ENCODE measurements around the gene SNX21. TPM values are rescaled to one million over a fixed set of nuclear protein-coding genes. Genes with fewer than 3 reads are reported as not detected.

Gene SNX21
- total RNA-seq, 1 donor from 2014 or later = 20.1 TPM

DNA sequence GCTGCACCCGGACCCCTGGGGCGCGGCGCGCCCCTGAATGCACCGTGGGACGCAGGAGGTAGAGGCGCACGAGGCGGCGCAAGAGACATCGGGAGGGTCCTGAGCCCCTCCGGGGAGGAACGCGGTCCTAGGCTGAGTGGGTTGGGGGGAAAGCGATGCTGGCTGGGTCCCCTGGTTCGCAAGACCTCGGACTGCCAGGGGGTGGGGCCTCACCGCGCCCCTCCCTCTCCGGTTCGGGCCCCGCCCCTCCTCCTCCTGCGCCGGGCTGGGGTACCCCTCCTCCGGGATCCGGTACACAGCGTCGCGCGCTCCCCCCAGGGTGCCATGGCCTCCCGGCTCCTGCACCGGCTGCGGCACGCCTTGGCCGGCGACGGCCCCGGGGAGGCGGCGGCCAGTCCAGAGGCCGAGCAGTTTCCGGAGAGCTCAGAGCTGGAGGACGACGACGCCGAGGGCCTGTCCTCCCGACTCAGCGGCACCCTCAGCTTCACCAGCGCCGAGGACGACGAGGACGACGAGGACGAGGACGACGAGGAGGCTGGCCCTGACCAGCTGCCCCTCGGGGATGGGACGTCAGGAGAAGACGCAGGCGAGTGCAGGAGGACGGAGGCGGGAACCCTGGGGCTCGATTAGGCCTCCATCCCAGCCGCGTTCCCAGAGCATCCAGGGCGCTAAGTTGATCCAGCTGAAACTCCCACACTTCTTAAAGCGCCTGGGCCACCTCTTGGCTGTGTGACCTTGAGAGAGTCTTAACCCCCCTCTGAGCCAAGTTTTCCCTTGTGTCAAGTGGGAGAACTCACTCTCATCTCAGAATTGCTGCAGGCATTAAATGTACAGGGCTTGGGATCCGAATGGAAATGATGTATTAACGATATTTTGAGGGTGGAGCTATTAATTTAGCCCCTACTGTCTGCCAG lies 541 bp downstream of the SNX21 start:
- DNase-seq (ENCODE audit: low read depth) = no peak
- TF ChIP-seq, protein P1, sequence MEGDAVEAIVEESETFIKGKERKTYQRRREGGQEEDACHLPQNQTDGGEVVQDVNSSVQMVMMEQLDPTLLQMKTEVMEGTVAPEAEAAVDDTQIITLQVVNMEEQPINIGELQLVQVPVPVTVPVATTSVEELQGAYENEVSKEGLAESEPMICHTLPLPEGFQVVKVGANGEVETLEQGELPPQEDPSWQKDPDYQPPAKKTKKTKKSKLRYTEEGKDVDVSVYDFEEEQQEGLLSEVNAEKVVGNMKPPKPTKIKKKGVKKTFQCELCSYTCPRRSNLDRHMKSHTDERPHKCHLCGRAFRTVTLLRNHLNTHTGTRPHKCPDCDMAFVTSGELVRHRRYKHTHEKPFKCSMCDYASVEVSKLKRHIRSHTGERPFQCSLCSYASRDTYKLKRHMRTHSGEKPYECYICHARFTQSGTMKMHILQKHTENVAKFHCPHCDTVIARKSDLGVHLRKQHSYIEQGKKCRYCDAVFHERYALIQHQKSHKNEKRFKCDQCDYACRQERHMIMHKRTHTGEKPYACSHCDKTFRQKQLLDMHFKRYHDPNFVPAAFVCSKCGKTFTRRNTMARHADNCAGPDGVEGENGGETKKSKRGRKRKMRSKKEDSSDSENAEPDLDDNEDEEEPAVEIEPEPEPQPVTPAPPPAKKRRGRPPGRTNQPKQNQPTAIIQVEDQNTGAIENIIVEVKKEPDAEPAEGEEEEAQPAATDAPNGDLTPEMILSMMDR (conservative IDR thresholded peaks at IDR 0.05; ENCODE audit: low read depth, low read length) = no peak
- peak overlapping the region; percentile 88 for H3K4me3 ChIP-seq (ENCODE audit: low read depth, low read length)

DNA sequence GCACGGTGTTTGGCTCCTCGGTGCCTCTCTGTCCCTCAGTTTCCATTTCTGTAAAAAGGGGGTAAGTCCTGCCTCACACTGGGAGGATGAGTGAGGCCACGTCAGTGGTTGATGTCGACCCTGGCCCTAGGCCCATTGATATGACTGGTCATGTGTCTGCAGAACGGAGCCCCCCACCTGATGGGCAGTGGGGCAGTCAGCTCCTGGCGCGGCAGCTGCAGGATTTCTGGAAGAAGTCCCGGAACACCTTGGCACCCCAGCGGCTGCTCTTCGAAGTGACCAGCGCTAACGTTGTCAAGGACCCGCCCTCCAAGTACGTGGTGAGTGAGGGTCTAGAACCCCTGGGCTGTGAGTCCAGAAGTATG lies 1.2 kb downstream of the SNX21 start:
- H3K4me3 ChIP-seq (ENCODE audit: low read depth, low read length) = peak overlapping the region; percentile 88
- DNase-seq (ENCODE audit: low read depth) = no peak
- TF ChIP-seq, protein P1 (conservative IDR thresholded peaks at IDR 0.05; ENCODE audit: low read depth, low read length) = no peak

DNA sequence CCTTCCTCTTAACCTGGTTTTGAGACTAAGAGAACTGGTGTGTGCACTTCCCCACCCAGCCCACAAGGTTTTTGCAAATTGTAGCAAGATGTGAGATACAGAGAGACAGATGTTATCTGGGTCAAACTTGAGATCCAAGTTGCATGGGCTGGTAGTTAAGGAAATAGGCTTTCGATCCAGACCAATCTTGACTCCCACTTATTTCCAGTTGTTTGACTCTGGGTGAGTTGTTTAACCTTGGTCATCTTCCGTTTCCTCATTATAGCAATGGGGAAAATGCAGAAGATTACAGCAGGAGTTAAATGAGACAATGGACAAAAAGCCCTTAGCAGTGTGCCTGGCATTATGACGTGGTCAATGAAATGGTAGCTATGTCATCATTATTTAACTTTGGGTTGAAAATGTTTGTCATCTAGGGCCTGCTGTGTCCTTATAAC lies 1.7 kb downstream of the SNX21 start:
- DNase-seq (ENCODE audit: low read depth) = no peak
- no peak overlapping the region for H3K4me3 ChIP-seq (ENCODE audit: low read depth, low read length)
- TF ChIP-seq, protein P1 (conservative IDR thresholded peaks at IDR 0.05; ENCODE audit: low read depth, low read length) = peak; percentile 7

DNA sequence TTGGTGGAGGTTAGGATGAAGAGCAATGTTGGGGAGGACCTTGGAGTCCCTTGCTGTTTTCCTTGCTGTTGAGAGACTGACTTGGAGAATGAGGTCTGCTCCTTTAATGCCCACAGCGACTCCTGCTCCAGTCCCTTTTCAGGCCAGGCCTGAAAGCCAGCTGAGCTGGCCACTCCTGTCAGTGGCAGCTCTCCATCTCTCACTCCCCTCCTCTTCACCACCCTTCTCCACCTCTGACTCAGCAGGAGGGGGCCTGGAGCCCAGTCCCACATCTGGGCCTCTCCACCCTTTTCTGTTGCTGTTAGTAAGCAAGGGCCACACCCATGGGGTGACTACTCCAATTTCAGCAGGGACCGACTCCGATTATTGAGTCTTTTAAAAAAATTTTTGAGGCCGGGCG lies 2.2 kb downstream of the SNX21 start:
- H3K4me3 ChIP-seq (ENCODE audit: low read depth, low read length) = no peak overlapping the region
- TF ChIP-seq, protein P1 (conservative IDR thresholded peaks at IDR 0.05; ENCODE audit: low read depth, low read length) = no peak
- no peak for DNase-seq (ENCODE audit: low read depth)

DNA sequence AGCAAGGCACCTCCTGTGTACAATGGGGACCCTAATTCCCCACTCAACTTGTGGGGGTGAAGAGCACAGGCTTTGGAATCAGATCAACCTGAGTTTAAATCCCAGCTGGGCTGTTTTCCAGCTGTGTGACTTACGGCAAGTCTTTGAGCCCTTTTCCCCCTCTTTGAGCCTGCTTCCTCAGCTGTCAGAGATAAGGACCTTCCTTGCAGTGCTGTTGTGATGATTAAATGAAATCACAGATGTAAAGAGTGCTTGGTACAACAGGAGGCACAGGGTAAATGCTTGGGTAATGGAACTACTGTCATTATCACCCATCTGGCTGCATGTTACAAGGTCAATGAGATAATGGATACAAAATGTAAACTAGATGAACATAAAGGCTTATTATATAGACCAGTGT lies 3.2 kb downstream of the SNX21 start:
- TF ChIP-seq, protein P1 (conservative IDR thresholded peaks at IDR 0.05; ENCODE audit: low read depth, low read length) = no peak
- H3K4me3 ChIP-seq (ENCODE audit: low read depth, low read length) = no peak overlapping the region
- no peak for DNase-seq (ENCODE audit: low read depth)

DNA sequence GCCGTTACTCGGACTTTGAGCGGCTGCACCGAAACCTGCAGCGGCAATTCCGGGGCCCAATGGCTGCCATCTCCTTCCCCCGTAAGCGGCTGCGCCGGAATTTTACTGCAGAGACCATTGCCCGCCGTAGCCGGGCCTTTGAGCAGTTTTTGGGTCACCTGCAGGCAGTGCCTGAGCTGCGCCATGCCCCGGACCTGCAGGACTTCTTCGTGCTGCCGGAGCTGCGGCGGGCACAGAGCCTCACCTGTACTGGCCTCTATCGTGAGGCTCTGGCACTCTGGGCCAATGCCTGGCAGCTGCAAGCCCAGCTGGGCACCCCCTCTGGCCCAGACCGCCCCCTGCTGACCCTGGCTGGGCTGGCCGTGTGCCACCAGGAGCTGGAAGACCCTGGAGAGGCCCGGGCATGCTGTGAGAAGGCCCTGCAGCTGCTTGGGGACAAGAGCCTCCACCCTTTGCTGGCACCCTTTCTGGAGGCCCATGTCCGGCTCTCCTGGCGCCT lies 7.2 kb downstream of the SNX21 start:
- TF ChIP-seq, protein P1 (conservative IDR thresholded peaks at IDR 0.05; ENCODE audit: low read depth, low read length) = no peak
- no peak overlapping the region for H3K4me3 ChIP-seq (ENCODE audit: low read depth, low read length)
- DNase-seq (ENCODE audit: low read depth) = no peak

Measured in epithelial cell of proximal tubule (primary cell).